ENCODE measurements around the gene NTHL1.
A peak's percentile ranks its signal among the peaks of the same experiment; 100 is the strongest.

The NTHL1 gene

GRCh38 chr16:1993731-1994131 is 53.9 kb downstream of the NTHL1 start:
- DNase-seq (no peak), ATAC-seq (replicated peaks) (no peak)
- H3K36me3 Mint-ChIP-seq (ENCODE audit: insufficient read depth): peaks cover 26% of the 10 kb centered on the region
- peak overlapping the region; percentile 21 to 22 for H3K4me3 Mint-ChIP-seq
- H3K4me1 Mint-ChIP-seq (ENCODE audit: low read depth in 2 of 2): peaks cover 12 to 13% of the 10 kb centered on the region in 2 donors
- peak overlapping the region; percentile 17 to 65 for H3K27ac Mint-ChIP-seq
- peaks cover 5 to 8% of the 10 kb centered on the region in 2 donors for H3K27me3 Mint-ChIP-seq
- H3K9me3 Mint-ChIP-seq: no peaks in the 10 kb centered on the region

GRCh38 chr16:1992704-1993317 is 54.8 kb downstream of the NTHL1 start:
- Mint-ChIP-seq H3K27me3 (peaks cover 5 to 12% of the 10 kb centered on the region in 2 donors), H3K4me3 (peak overlapping the region in 1 of 2 donors; percentile 21), H3K4me1 (ENCODE audit: low read depth in 2 of 2) (peaks cover 12 to 13% of the 10 kb centered on the region in 2 donors), H3K27ac (no peak overlapping the region), H3K36me3 (ENCODE audit: insufficient read depth) (peaks cover 21% of the 10 kb centered on the region), H3K9me3 (no peaks in the 10 kb centered on the region)
- DNase-seq (no peak), ATAC-seq (replicated peaks) (no peak)

- Mint-ChIP-seq H3K36me3 (ENCODE audit: insufficient read depth) (peaks cover 14% of the 10 kb centered on the region), H3K27ac (peak overlapping the region; percentile 54 to 88), H3K4me1 (ENCODE audit: low read depth in 2 of 2) (peaks cover 12 to 13% of the 10 kb centered on the region in 2 donors), H3K4me3 (peak overlapping the region; percentile 76 to 80), H3K27me3 (peaks cover 5 to 12% of the 10 kb centered on the region in 2 donors), H3K9me3 (no peaks in the 10 kb centered on the region)
- ATAC-seq (replicated peaks) (peak; percentile 72), DNase-seq (peak; percentile 94 to 98 (median 94))
Observed at GRCh38 chr16:1991948-1992703, 55.5 kb downstream of the NTHL1 start.

- Mint-ChIP-seq H3K4me3 (peak overlapping the region; percentile 76 to 80), H3K27ac (peak overlapping the region; percentile 54 to 88), H3K27me3 (peaks cover 5 to 12% of the 10 kb centered on the region in 2 donors), H3K9me3 (no peaks in the 10 kb centered on the region), H3K4me1 (ENCODE audit: low read depth in 2 of 2) (peaks cover 12 to 13% of the 10 kb centered on the region in 2 donors), H3K36me3 (ENCODE audit: insufficient read depth) (peaks cover 12% of the 10 kb centered on the region)
- ATAC-seq (replicated peaks): no peak
- no peak for DNase-seq
Observed at GRCh38 chr16:1991588-1991947, 56.1 kb downstream of the NTHL1 start.

GRCh38 chr16:1991135-1991551 is 56.5 kb downstream of the NTHL1 start:
- Mint-ChIP-seq H3K27ac (peak overlapping the region; percentile 54 to 88), H3K4me3 (peak overlapping the region; percentile 76 to 80), H3K4me1 (ENCODE audit: low read depth in 2 of 2) (peaks cover 12 to 13% of the 10 kb centered on the region in 2 donors), H3K36me3 (ENCODE audit: insufficient read depth) (peaks cover 12% of the 10 kb centered on the region), H3K27me3 (peaks cover 5 to 12% of the 10 kb centered on the region in 2 donors), H3K9me3 (no peaks in the 10 kb centered on the region)
- DNase-seq: peak; percentile 49 to 53 (median 52)
- ATAC-seq (replicated peaks): peak; percentile 59

- H3K27me3 Mint-ChIP-seq: peaks cover 5 to 12% of the 10 kb centered on the region in 2 donors
- ATAC-seq (replicated peaks) (no peak), DNase-seq (peak in 1 of 3 experiments; percentile 40)
- peak overlapping the region; percentile 76 to 80 for H3K4me3 Mint-ChIP-seq
- peak overlapping the region; percentile 54 to 88 for H3K27ac Mint-ChIP-seq
- H3K4me1 Mint-ChIP-seq (ENCODE audit: low read depth in 2 of 2): peaks cover 12 to 13% of the 10 kb centered on the region in 2 donors
- no peaks in the 10 kb centered on the region for H3K9me3 Mint-ChIP-seq
- H3K36me3 Mint-ChIP-seq (ENCODE audit: insufficient read depth): peaks cover 12% of the 10 kb centered on the region
Observed at GRCh38 chr16:1990351-1991134, 57.1 kb downstream of the NTHL1 start.

GRCh38 chr16:1990101-1990350 is 57.6 kb downstream of the NTHL1 start:
- Mint-ChIP-seq H3K4me1 (ENCODE audit: low read depth in 2 of 2) (peaks cover 12 to 13% of the 10 kb centered on the region in 2 donors), H3K4me3 (peak overlapping the region in 1 of 2 donors; percentile 76), H3K36me3 (ENCODE audit: insufficient read depth) (peaks cover 12% of the 10 kb centered on the region), H3K27ac (peak overlapping the region in 1 of 2 donors; percentile 88), H3K27me3 (peaks cover 5 to 12% of the 10 kb centered on the region in 2 donors), H3K9me3 (no peaks in the 10 kb centered on the region)
- ATAC-seq (replicated peaks) (no peak), DNase-seq (no peak)

Data from effector memory CD8-positive, alpha-beta T cell (primary cell).